Fibroblast of the aortic adventitia (primary cell): ENCODE data around the gene GTF2F2. TPM values are rescaled to one million over a fixed set of nuclear protein-coding genes. Genes with fewer than 3 reads are reported as not detected.
A peak's percentile ranks its signal among the peaks of the same experiment; 100 is the strongest.

ENCODE experiments used
- DNase-seq: peaks from one replicate; pipeline ENCODE4 v3.0.0-alpha.2; 2010; ENCODE audit warnings: low read depth
- H3K4me3 ChIP-seq: 2 replicates; pipeline ENCODE4 v1.5.1; 2011; ENCODE audit warnings: low read depth, mild to moderate bottlenecking, control low read depth, low read length, moderate library complexity
- total RNA-seq: library from RNA; depleted of rRNA; stranded (reverse); fragments of >200 nt; gene quantifications from 2 replicates; pipeline ENCODE4 v1.2.3, GENCODE V29; 2012; ENCODE audit warnings: low replicate concordance
- TF ChIP-seq, protein P1 (sequence below): IDR thresholded peaks from 2 replicates; pipeline ENCODE4 v1.5.1; 2011; ENCODE audit warnings: mild to moderate bottlenecking, low read length, control low read depth, inconsistent platforms; ENCODE audit not compliant: insufficient read depth

The GTF2F2 gene
- total RNA-seq, 1 donor: 19.0 TPM

DNA sequence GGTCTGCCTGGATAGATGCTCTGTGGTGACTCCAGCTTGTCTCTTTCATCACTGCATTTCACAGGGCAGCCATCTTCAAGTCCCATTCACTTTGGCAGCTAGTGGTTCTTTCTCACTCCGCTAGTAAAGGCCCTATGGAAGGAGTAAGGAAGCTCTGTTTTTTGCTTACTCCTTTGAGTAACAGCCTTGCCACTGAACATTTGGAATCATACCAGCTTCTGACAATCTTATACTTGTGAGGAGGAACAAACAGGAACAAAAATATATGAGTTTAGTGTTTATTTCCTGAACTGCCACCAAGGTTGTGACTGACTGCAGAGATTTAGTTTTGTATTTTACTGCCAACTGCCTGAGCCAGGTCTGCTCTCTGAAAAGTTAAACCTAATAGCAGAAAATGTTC lies 41.9 kb downstream of the GTF2F2 start:
- TF ChIP-seq, protein P1, sequence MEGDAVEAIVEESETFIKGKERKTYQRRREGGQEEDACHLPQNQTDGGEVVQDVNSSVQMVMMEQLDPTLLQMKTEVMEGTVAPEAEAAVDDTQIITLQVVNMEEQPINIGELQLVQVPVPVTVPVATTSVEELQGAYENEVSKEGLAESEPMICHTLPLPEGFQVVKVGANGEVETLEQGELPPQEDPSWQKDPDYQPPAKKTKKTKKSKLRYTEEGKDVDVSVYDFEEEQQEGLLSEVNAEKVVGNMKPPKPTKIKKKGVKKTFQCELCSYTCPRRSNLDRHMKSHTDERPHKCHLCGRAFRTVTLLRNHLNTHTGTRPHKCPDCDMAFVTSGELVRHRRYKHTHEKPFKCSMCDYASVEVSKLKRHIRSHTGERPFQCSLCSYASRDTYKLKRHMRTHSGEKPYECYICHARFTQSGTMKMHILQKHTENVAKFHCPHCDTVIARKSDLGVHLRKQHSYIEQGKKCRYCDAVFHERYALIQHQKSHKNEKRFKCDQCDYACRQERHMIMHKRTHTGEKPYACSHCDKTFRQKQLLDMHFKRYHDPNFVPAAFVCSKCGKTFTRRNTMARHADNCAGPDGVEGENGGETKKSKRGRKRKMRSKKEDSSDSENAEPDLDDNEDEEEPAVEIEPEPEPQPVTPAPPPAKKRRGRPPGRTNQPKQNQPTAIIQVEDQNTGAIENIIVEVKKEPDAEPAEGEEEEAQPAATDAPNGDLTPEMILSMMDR: no peak
- DNase-seq: peak; percentile 10

DNA sequence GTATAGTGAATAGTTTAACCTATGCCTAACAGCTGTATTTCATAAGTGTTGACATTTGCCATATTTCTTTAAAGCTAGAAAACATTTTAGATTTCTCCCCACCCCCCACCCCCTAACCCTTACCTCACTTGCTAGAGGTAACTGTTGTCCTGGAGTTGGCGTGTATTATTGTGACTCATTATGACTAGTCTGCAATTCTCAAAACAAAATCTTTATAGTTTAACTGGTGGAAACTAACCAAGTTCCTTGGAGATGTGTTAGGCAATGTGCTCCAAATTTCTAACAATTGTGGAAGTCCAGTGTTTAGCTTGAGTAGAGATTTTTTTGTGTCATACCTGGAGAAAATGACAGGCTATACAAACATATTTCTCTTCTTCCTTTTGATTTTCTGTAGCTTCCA lies 42.5 kb downstream of the GTF2F2 start:
- TF ChIP-seq, protein P1: no peak
- peak; percentile 87 for DNase-seq
- H3K4me3 ChIP-seq: no peak overlapping the region

More for the DNA sequence above, 41.9 kb downstream of the GTF2F2 start:
- no peak overlapping the region for H3K4me3 ChIP-seq

DNA sequence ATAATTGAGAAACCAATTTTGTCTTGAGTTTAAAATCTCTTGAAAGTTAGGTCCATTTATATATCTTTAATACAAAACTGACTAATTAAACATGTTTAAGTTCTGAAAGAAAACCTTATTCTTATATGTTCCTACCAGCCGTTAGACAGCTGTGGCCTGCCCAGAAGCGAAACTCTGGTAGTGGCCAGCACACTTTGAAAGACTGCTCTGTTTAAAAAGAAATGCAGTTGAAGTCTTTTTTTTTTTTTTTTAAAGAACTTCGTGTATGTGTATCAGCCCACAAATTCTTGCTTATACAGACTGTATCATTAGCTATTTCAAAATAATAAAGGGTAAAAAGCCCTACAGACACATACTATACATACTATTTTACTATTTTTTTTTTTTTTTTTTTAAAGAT lies 46.5 kb downstream of the GTF2F2 start:
- TF ChIP-seq, protein P1: no peak
- no peak for DNase-seq
- H3K4me3 ChIP-seq: no peak overlapping the region

DNA sequence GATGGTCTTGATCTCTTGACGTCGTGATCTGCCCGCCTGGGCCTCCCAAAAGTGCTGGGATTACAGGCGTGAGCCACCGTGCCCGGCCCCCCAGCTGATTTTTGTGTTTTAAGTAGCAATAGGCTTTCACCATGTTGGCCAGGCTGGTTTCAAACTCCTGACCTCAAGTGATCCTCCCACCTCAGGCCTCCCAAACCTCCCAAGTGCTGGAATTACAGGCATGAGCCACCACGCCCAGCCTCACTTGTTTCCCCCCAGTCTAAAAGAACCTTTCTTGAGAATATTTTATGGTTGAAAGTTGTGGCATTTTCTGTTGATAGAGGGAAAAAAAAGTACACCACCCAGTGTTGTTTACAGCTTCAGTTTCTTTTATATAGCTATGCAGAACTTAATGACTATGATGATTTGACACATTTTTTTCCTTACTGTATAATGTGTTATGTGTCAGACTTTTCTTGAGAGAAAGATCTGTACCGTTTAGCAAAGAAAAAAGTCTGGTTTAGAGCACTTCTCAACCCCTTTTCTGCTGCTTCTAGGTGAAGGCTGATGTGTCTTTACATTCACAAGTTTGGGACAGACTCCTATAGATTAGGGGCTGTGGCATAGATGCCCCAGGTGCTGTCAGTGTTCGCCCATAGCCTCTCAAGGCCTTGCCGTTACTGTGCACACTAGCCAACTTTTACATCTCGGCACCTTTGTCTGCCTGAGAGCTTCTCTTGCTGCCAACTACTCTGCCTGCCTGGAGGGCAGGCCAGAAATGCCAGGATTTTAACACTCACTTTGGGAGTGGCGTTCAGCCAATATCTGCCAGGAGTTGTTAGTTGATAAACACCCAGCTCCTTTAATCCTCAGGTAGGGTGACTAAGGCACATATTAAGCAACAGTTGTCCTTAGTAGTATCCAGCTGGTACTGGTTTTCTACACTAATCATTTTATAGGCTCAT lies 47.6 kb downstream of the GTF2F2 start:
- H3K4me3 ChIP-seq: no peak overlapping the region
- DNase-seq: no peak
- TF ChIP-seq, protein P1: no peak

DNA sequence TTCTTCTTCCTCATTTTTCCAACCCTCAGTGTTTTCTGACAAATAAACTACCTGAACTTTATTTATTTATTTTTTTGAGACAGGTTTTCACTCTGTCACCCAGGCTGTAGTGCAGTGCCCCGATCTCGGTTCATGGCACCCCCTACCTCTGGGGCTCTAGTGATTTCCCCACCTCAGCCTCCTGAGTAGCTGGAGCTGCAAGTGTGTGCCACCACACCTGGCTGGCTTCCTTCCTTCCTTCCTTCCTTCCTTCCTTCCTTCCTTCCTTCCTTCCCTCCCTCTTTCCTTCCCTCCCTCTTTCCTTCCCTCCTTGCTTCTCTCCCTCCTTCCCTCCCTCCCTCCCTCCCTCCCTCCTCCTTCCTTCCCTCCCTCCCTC lies 48.2 kb downstream of the GTF2F2 start:
- TF ChIP-seq, protein P1: no peak
- no peak for DNase-seq
- H3K4me3 ChIP-seq: no peak overlapping the region

DNA sequence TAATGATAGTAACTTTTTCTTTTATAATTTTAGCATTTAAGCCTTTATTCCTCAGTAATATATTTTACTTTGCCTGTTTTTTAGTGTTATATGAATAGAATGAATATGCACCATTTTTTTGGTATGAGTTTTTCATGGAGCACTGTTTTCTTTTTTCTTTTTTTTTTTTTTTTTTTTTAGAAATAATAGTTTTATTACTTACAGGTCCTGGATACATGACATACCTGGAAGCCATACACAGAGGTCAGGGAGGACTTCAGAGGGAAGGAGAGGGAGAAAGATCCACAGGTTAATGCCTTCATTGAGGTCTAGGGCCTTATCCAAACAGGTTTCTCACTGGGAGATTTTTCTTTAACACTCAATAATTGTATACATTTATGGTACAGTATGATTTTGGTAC lies 54.2 kb downstream of the GTF2F2 start:
- DNase-seq: no peak
- TF ChIP-seq, protein P1: no peak
- H3K4me3 ChIP-seq: no peak overlapping the region
